Sigmoid colon (tissue), 4 donors: ENCODE results near the gene APC.

Experiments used
- POLR2AphosphoS5 ChIP-seq, 4 donors: sonication (generic); formaldehyde crosslinking; IDR thresholded peaks; one replicate each; pipeline ENCODE4 v1.6.1; 2017; ENCODE audit warnings: antibody characterized with exemption in 4 of 4
- TF ChIP-seq, protein P1 (sequence below), 4 experiments: fragments of 450-650 bp in 3 of 4; fragments of 200-600 bp in 1 of 4; IDR thresholded peaks; one replicate each; pipeline ENCODE4 v1.5.1; 2016 to 2019; ENCODE audit warnings: antibody characterized with exemption in 4 of 4, mild to moderate bottlenecking in 3 of 4, moderate library complexity in 2 of 4

DNA sequence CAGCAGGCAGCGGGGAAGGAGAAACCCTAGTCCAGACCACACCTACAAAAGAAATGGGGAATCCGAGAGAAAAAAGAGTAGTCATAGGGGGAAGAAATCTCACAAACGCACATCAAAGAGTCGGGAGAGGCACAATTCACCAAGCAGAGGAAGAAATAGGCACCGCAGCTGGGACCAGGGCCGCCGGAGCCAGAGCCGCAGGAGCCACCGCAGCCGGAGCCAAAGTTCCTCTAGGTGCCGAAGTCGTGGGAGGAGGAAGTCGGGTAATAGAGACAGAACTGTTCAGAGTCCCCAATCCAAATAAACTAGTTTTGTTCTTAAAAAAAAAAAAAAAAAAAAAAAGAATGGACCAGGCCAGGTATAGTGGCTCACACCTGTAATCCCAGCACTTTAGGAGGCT lies 155.1 kb downstream of the APC start:
- TF ChIP-seq POLR2AphosphoS5 (IDR thresholded peaks at IDR 0.05), result no peak
- TF ChIP-seq, protein P1, sequence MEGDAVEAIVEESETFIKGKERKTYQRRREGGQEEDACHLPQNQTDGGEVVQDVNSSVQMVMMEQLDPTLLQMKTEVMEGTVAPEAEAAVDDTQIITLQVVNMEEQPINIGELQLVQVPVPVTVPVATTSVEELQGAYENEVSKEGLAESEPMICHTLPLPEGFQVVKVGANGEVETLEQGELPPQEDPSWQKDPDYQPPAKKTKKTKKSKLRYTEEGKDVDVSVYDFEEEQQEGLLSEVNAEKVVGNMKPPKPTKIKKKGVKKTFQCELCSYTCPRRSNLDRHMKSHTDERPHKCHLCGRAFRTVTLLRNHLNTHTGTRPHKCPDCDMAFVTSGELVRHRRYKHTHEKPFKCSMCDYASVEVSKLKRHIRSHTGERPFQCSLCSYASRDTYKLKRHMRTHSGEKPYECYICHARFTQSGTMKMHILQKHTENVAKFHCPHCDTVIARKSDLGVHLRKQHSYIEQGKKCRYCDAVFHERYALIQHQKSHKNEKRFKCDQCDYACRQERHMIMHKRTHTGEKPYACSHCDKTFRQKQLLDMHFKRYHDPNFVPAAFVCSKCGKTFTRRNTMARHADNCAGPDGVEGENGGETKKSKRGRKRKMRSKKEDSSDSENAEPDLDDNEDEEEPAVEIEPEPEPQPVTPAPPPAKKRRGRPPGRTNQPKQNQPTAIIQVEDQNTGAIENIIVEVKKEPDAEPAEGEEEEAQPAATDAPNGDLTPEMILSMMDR (IDR thresholded peaks at IDR 0.05), result no peak
